Measurements from ENCODE around the gene TCF12.

The TCF12 gene

GRCh38 chr15:57025264-57025926 lies 107.0 kb downstream of the TCF12 start:
- DNase-seq: no peak

- no peak for DNase-seq
Measured at GRCh38 chr15:57026016-57026592, 107.7 kb downstream of the TCF12 start.

- DNase-seq: no peak
Measured at GRCh38 chr15:57027596-57027995, 109.2 kb downstream of the TCF12 start.

- DNase-seq: no peak
Measured at GRCh38 chr15:57028176-57028575, 109.7 kb downstream of the TCF12 start.

- DNase-seq: no peak
Measured at GRCh38 chr15:57030011-57030410, 111.6 kb downstream of the TCF12 start.

- no peak for DNase-seq
Measured at GRCh38 chr15:57031082-57031481, 112.6 kb downstream of the TCF12 start.

- no peak for DNase-seq
Measured at GRCh38 chr15:57031605-57032004, 113.2 kb downstream of the TCF12 start.

- no peak for DNase-seq
Measured at GRCh38 chr15:57032338-57032737, 113.9 kb downstream of the TCF12 start.

GRCh38 chr15:57033715-57034439 lies 115.4 kb downstream of the TCF12 start:
- DNase-seq: no peak

GRCh38 chr15:57034613-57035012 lies 116.2 kb downstream of the TCF12 start:
- no peak for DNase-seq

GRCh38 chr15:57035664-57036063 lies 117.2 kb downstream of the TCF12 start:
- no peak for DNase-seq

- DNase-seq: no peak
Measured at GRCh38 chr15:57036352-57036751, 117.9 kb downstream of the TCF12 start.

- no peak for DNase-seq
Measured at GRCh38 chr15:57037548-57037947, 119.1 kb downstream of the TCF12 start.

- DNase-seq: no peak
Measured at GRCh38 chr15:57038040-57038439, 119.6 kb downstream of the TCF12 start.

GRCh38 chr15:57038496-57038895 lies 120.1 kb downstream of the TCF12 start:
- DNase-seq: no peak

- DNase-seq: no peak
Measured at GRCh38 chr15:57041416-57041815, 123.0 kb downstream of the TCF12 start.

GRCh38 chr15:57044072-57044702 lies 125.7 kb downstream of the TCF12 start:
- DNase-seq: no peak

- DNase-seq: no peak
Measured at GRCh38 chr15:57044970-57045369, 126.5 kb downstream of the TCF12 start.

- no peak for DNase-seq
Measured at GRCh38 chr15:57045741-57046382, 127.4 kb downstream of the TCF12 start.

- no peak for DNase-seq
Measured at GRCh38 chr15:57048930-57049549, 130.6 kb downstream of the TCF12 start.

- DNase-seq: no peak
Measured at GRCh38 chr15:57053470-57053869, 135.0 kb downstream of the TCF12 start.

GRCh38 chr15:57054204-57054750 lies 135.8 kb downstream of the TCF12 start:
- no peak for DNase-seq

Data from CD4-positive, alpha-beta T cell treated with Interferon alpha-2 for 1 hour (primary cell).